ENCODE measurements around the gene NHLH1. TPM values are rescaled to one million over a fixed set of nuclear protein-coding genes. Genes with fewer than 3 reads are reported as not detected.

NHLH1 gene
- total and polyA plus RNA-seq, 10 of the 15 experiments (the other 5 are each of a cell fraction or from before 2014, with no cell fraction given) = 0.22 to 0.98 (median 0.43) TPM; not detected in 1

DNA sequence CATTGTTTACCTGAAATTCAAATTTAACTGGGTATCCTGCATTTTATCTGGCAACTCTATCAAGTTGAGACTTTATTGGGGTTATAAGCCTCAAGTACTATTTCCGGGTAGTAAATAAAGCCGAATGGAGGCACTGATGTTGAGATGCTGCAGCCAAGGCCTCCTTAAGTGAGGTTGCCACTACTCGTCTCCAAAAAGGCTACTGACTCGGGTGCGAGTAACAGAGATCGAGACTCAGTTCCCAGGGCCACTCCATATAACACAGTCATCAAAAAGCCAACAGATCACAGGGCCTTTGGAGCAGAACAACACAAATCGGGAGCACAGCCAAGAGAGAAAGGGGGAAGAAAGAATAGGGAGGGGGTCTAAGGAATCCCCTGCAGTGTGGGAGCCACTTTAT is 24.3 kb upstream of the NHLH1 start (continued):
- TF ChIP-seq ZNF687 (IDR thresholded peaks at IDR 0.05) (no peak), ZNF24 (IDR thresholded peaks at IDR 0.05) (no peak), JUND (IDR thresholded peaks at IDR 0.05; ENCODE audit: low read depth, low read length) (no peak)

DNA sequence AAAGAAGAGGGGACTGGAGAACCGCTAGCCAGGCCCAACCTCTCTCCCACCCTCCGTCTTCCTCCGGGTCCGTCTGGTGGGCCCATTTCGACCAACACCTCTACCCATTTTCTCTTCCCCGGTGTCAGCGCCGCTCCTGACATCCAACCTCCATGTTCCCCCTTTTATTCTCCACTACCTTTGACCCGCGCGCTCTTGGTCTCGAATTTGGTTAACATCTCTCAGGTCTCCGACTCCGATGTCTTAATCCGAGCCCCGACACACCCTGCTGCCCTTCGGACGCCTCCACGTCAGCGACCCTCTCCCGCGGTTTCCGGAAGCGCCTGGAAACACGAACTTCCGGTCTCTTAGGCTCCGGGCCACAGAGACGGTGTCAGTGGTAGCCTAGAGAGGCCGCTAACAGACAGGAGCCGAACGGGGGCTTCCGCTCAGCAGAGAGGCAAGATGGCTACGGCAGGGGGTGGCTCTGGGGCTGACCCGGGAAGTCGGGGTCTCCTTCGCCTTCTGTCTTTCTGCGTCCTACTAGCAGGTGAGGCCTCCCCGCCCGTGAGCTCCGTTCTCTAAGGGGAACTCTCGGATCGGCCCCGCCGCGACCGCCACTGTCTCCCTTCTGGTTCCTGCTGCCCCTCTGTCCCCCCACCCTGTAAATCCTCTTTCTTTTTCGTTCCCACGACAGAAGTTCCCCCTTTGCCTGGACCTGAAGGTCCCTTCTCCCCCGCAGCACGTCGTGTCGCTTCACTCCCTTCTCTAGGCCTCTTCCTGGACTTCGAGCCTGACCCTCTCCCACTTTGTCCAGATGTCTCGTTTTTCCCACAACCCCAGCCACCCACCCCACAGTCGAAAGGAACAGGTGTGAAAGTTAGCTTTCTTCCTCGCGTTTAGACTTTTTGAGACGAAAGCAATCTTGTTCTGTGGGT is 23.7 kb upstream of the NHLH1 start, which contains the start of the genes COPA and NCSTN:
Gene COPA (minus strand): TSS at position 298 of the 917 bp plus-strand sequence. CDS start 80 bp downstream, at position 218.
Gene NCSTN (plus strand): TSS at position 431 of the 917 bp plus-strand sequence. CDS start 14 bp downstream, at position 445.
- no peaks in the 10 kb centered on the region for H3K27me3 ChIP-seq (replicated peaks in 1 of 2; ENCODE audit: control insufficient read depth in 2 of 2, insufficient read depth in 2 of 2, low read length in 1 of 2)
- no peaks in the 10 kb centered on the region for H3K9me3 ChIP-seq (replicated peaks; ENCODE audit: control insufficient read depth, insufficient read depth, low read length)
- ChIA-PET POLR2A (interaction anchor here (0.7 to 4.8 kb wide), 3 partner anchors 9 to 645 kb away, joined by 5 to 25 read pairs (median 5); no protein-coding TSS in a partner anchor), CTCF (interaction anchor here (0.7 to 2.9 kb wide), 3 partner anchors 33 to 79 kb away, joined by 4 to 11 read pairs (median 4); no protein-coding TSS in a partner anchor), SMC1A (ENCODE audit: uncharacterized antibody, unreplicated experiment) (interaction anchor here (0.6 to 1.7 kb wide), 4 partner anchors 13 to 139 kb away, joined by 3 to 5 read pairs (median 4); partner anchors contain the start of gene DCAF8), RAD21 (ENCODE audit: unreplicated experiment) (no interaction called here)
- ATAC-seq (peak; percentile 90), FAIRE-seq (peak; percentile 82), DNase-seq (ENCODE audit: low read depth, low spot score) (peak; percentile 75)
- under 1% methylated on average over 55 of the region's 58 CpGs for WGBS (ENCODE audit: insufficient coverage, insufficient replicate concordance, low lambda C conversion rate, missing lambda C conversion rate)
- peak within 1 kb of the TSS; percentile 97 for H3K27ac ChIP-seq (ENCODE audit: control insufficient read depth, insufficient read depth)
- intact Hi-C loops (cut with micrococcal nuclease; ENCODE audit: unreplicated experiment) = loop anchor here (5.0 kb wide), 1 partner anchor 264 kb away; no protein-coding TSS in a partner anchor
- peak within 1 kb of the TSS; percentile 62 for H2AFZ ChIP-seq (ENCODE audit: control insufficient read depth, low read depth, low read length)
- peak within 1 kb of the TSS; percentile 92 for H3K9ac ChIP-seq (ENCODE audit: control insufficient read depth, insufficient read depth, low read length)
- H3K4me2 ChIP-seq (ENCODE audit: control insufficient read depth, insufficient read depth) = peak within 1 kb of the TSS; percentile 80
- peak within 1 kb of the TSS; percentile 96 for H3K4me3 ChIP-seq
- no peaks in the 10 kb centered on the region for H4K20me1 ChIP-seq (ENCODE audit: control insufficient read depth, insufficient read depth)
- BruUV-seq (replicated peaks) = no TSS peak
- H3K4me1 ChIP-seq (ENCODE audit: control insufficient read depth, insufficient read depth, low read length) = peaks cover 23% of the 10 kb centered on the region
- H3K36me3 ChIP-seq (ENCODE audit: control insufficient read depth in 2 of 2, insufficient read depth in 2 of 2, low read length in 1 of 2) = peaks cover 0 to 14% of the 10 kb centered on the region in 2 experiments; a peak in 3 of 4 replicates
- H3K79me2 ChIP-seq (ENCODE audit: control insufficient read depth, insufficient read depth, low read length) = peaks cover 86% of the 10 kb centered on the region
- in situ Hi-C loops (cut with MboI) = loop anchor here (25.0 kb wide), 1 partner anchor 1306 kb away; no protein-coding TSS in a partner anchor
- TF ChIP-seq NR2C1 (IDR thresholded peaks at IDR 0.05) (peak; percentile 74), NBN (IDR thresholded peaks at IDR 0.05) (peak; percentile 95), IRF4 (IDR thresholded peaks at IDR 0.05; ENCODE audit: low read depth, low read length) (no peak), JUND (IDR thresholded peaks at IDR 0.05; ENCODE audit: low read depth, low read length) (no peak), CHD2 (IDR thresholded peaks at IDR 0.05; ENCODE audit: borderline replicate concordance, low read depth, low read length) (peak; percentile 44; the same call in 1 of the 2 replicates), EED (IDR thresholded peaks at IDR 0.05; ENCODE audit: low read depth) (0 out of 2 replicates have a peak, but pooled peaks have one; percentile 20), SPI1 (IDR thresholded peaks at IDR 0.05; ENCODE audit: borderline replicate concordance, insufficient read depth, low read depth, low read length) (peak; percentile 57), MEF2B (IDR thresholded peaks at IDR 0.05; ENCODE audit: partially characterized antibody, poor library complexity, severe bottlenecking) (no peak), HCFC1 (IDR thresholded peaks at IDR 0.05; ENCODE audit: low read length) (peak; percentile 66), MYC (IDR thresholded peaks at IDR 0.05; ENCODE audit: insufficient read depth, insufficient read length, insufficient replicate concordance, low read length, severe bottlenecking) (no peak), NFYA (IDR thresholded peaks at IDR 0.05; ENCODE audit: borderline replicate concordance, low read depth, low read length) (no peak), ASH2L (IDR thresholded peaks at IDR 0.05; ENCODE audit: borderline replicate concordance, low read depth) (no peak), EZH2 (IDR thresholded peaks at IDR 0.05; ENCODE audit: borderline replicate concordance, control insufficient read depth, low read depth, low read length) (no peak), POLR2A (IDR thresholded peaks at IDR 0.05; ENCODE audit: low read depth, low read length) (peak; percentile 96), KLF5 (IDR thresholded peaks at IDR 0.05; ENCODE audit: partially characterized antibody) (no peak), SMC3 (IDR thresholded peaks at IDR 0.05; ENCODE audit: borderline replicate concordance, low read length) (no peak), CREM (IDR thresholded peaks at IDR 0.05; ENCODE audit: low read depth) (peak; percentile 92)
